ENCODE measurements around the gene PPP1R12C.
A peak's percentile ranks its signal among the peaks of the same experiment; 100 is the strongest.
"Not testable (repeated sequence)": the region's sequence is repeated elsewhere in the genome, so short reads cannot be mapped to it uniquely, and the experiment has no call there.

Gene PPP1R12C

DNA sequence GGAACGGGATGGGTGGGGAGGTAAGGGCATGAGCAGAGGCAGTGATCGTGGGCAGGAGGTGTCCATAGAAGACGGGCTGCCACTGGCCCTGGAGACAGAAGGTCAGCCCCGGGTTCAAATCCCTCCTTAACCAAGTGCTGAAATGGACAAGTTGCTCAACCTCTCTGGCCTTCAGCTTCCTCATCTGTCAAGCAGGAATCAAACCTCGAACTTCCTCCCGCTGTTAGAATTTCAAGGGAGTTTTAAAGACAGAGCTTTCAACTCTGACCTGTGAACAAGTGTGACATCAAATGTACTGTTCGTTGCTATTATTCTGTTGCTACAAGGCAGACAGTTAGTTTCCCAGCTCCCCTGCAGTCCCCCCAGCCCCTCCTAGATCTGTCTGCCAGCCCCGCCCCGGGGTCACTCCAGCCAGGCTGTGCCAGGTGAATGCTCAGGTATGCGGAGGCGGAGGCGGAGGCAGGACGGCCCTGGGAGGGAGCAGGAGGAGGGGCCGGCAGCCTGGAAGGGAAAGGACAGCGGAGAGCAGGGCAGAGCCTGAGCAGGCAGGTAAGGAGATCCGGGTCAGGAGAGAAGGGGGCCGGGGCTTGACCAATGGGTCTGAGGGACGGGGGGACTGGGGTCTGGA, 42.0 kb downstream of the PPP1R12C start, which contains the start of gene EPS8L1:
Gene EPS8L1, plus strand, starts transcription at position 499 of the 628 bp plus-strand sequence. CDS start 576 bp downstream, outside the sequence.
- DNase-seq (ENCODE audit: low read depth), result no peak

DNA sequence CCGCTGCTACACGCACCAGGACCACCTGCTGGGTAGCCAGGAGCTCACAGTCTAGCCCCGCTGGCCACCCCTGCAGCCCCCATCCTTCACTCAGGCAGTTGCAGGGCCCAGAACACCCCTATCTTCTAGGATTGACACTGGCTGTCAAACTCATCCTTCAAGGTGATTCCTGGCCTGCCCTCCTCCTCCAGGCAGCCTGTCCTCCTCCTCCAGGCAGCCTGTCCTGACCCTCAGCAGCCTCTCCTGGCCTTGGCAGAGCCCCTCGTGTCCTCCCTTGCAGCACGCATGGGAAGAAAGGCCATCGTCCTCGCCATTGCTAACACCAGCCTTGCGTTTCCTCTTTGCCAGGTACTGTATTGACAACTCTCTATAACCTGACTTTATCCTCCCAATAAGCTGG, 45.5 kb downstream of the PPP1R12C start:
- no peak for DNase-seq (ENCODE audit: low read depth)

DNA sequence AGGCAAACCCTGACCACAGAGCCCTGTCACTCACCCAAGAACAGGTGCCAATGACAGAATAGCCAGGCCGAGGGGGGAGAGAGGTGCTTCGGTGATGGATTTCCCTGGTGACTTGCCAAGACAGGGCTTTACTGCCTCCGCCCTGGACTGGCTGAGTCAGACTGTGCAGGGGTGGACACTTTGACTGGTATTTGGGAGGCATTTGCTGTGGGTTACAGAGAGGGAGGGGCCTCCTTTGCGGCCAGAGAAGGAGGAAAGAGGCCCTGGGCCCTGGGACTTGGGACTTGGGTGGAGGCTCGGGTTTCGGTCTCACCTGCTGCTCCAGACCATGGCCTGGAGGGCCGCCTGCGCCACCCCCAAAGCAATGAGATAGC, 46.3 kb downstream of the PPP1R12C start:
- no peak for DNase-seq (ENCODE audit: low read depth)

DNA sequence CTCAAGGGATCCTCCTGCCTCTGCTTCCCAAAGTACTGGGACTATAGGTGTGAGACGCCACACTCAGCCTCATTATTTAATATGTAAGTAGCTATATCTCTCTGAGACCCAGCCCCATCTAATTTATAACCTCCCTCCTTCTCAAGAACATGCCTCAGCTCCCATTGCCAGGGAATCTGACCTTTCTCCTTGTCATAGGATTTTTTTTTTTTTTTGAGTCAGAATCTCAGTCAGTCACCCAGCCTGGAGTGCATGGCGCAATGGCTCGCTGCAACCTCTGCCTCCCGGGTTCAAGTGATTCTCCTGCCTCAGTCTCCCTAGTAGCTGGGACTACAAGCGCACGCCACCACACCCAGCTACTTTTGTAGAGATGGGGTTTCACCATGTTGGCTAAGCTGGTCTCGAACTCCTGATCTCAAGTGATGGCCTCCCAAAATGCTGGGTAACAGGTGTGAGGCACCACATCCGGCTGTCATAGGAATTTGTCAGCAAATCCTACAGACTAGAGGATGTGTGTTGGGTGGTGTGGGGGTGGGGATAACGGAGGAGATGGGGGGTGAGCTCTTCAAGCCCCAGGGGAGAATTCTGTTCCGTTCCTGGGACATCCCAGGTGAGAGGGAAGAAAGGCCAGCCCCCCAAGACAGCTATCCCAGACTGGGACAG, 46.8 kb downstream of the PPP1R12C start:
- DNase-seq (ENCODE audit: low read depth), result no peak

DNA sequence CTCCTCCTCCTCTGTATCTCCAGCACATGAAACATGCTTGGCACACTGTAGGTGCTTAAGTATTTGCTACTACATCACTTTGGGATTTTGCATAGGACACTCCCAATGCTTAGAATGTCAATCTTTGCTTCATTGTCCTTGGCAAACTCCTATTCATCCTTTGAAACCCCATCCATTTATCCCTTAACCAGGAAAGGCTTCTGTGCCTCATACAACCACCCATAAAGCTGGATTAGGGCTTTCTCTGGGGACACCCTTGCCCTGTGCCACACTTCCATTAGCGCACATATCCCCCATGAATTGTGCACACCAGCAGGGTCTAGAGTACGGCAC, 47.6 kb downstream of the PPP1R12C start:
- DNase-seq (ENCODE audit: low read depth), result no peak

DNA sequence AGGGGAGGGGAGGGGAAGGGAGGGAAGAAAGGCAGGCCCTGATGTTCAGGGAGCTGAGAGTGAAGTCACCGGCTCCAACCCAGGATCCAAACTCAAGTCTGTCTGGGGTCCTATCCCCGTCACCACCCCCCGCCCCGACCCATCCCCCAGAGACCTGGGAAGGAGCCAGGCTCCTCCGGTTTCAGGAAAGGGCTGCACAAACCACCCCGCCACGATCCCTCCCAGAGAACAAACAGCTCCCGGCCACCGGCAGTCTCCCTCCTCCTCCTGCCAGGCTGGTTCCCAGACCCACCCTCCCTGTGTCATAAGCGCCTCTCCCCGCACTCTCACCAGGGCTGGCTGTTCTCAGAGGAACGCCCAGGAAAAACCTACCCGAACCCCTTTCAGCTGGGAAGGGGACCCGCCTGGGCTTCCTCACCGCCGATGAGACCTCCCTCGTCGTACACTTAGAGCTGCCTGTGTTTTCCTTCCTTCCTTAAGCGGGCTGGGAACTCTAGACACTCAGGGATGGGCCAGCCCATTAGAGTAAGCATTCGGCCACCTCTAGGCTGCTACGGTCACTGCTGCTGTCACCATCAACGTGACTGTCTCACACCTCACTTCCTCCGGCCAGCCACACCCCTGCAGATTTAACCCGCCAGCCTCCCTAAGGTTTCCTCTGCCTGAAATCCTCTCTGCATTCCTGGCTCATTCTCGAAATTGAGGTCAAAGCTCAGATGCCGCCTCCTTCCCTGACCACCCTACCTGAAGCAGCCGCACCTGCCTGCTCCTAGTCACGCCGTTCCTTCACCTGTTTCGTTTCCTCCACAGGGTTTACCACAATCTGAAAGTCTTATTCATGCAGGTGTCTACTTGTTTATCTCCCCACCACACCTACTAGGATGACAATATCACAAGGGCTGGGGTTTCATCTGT, 48.2 kb downstream of the PPP1R12C start:
- DNase-seq (ENCODE audit: low read depth), result no peak

DNA sequence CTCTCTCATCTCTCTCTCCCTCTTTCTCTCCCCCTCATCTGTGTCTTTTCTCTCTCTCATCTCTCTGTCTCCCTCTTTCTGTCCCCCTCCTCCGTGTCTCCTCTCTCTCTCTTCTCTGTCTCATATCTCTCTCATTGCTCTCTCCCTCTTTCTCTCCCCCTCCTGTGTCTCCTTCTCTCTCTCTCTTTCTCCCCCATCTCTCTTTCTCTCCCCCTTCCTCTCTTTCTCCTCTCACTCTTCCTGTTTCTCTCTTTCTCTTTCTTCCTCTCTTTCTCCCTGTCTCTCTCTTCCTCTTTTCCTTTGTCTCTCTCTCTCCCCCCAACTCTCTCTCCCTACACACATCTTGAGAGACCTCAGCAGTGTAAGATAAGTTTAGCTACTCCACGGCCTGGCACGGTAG, 49.6 kb downstream of the PPP1R12C start:
- DNase-seq (ENCODE audit: low read depth), result no peak

DNA sequence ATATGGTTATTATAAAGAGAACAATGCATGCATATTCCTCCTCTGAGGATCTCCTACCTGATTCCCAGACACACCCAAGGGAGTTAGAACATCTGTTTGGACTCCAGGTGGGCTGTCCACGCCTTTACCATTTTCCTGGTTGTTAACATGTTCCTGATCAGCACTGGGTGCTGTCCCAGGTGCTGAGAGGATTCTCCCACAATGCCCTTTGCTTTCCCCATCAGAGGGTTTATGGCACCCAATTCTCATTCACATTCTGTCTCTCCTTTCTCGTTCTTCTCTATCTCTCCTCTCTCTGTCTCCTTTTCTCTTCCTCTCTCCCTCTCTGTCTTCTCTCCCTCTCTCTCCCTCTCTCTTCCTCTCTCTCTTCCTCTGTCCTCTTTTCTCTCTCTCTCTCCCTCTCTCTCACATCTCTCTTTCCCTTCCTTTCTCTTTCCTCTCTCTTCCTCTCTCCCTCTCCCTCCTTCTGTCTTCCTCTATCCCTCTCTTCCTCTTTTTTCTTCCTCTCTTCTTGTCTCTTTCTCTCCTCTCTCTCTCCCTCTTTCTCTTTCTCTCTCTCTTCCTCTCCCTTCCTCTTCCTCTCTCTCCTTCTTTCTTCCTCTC, 51.2 kb downstream of the PPP1R12C start:
- no peak for DNase-seq (ENCODE audit: low read depth)

DNA sequence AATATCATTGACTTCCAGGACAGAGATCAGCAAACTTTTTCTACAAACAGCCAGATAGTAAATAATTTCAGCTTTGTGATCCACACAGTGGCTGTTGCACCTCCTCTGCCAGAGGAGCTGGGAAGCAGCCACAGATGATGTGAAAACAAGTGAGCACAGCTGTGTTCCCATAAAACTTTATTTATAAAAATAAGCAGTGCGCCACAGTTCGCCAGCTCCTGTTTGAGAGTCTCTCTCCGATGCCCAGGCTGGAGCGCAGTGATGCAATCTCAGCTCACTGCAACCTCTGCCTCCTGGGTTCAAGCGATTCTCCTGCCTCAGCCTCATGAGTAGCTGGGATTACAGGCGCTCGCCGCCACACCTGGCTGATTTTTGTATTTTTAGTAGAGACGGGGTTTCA, 51.9 kb downstream of the PPP1R12C start:
- DNase-seq (ENCODE audit: low read depth), result not testable (repeated sequence)

DNA sequence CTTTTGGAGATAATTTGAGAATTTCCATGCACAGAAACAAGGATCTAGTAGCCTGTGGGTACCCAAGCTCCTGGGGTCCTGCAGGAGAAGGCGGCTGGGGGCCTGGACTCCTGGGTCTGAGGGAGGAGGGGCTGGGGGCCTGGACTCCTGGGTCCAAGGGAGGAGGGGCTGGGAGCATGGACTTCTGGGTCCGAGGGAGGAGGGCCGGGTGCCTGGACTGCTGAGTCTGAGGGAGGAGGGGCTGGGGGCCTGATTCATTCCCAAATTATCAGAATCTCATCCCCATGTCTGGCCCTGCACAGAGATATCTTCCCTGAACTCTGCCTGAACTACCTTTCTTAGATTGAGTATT, 54.0 kb downstream of the PPP1R12C start:
- no peak for DNase-seq (ENCODE audit: low read depth)

DNA sequence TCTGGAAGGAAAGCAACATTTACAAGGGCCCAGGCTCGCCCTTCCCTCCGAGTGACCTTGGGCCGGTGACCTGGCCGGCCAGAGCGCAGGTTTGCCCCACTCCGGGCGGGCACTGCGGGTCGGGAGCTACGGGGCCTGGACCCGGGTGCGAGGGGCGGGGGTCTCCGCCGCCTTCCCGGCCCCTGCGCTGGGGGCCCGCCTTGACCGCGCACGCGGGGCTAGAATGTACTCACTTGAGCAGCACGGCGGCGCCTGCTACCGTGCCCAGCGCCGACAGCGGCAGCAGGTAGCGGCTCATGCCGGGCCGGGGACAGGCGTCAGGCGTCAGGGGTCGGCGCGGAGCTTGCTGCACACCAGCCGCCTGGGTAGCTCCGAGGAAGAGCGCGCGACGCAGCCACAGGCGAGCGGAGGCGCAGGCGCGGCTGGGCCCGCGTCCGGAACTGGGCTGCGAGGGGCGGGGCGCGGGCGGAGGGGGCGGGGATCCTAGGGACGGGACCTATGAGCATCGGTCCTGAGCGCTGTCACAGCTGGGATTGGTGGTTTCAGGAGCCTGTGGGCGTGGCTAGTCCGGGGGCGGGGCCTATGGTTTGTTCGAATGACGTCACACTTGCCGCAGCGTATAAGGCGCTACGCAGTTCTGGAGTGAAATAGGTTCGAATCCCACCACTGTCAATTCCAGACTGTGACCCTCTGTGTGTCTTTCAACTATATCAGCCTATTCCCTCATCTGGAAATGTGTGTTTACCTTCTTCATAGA, 54.5 kb downstream of the PPP1R12C start, which contains the start of gene RDH13:
Gene RDH13, minus strand, starts transcription at position 414 of the 757 bp plus-strand sequence. Its CDS starts 116 bp downstream, at position 298.
- peak; percentile 91 for DNase-seq (ENCODE audit: low read depth)

DNA sequence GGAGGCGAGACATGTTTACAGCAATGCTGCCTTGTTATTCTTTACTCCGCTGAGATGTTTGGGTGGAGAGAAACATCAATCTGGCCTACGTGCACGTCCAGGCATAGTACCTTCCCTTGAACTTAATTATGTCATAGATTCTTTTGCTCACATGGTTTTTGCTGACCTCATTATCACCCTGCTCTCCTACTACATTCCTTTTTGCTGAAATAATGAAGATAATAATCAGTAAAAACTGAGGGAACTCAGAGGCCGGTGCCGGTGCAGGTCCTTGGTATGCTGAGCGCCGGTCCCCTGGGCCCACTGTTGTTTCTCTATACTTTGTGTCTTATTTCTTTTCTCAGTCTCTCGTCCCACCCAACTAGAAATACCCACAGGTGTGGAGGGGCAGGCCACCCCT, 57.1 kb downstream of the PPP1R12C start:
- not testable (repeated sequence) for DNase-seq (ENCODE audit: low read depth)

DNA sequence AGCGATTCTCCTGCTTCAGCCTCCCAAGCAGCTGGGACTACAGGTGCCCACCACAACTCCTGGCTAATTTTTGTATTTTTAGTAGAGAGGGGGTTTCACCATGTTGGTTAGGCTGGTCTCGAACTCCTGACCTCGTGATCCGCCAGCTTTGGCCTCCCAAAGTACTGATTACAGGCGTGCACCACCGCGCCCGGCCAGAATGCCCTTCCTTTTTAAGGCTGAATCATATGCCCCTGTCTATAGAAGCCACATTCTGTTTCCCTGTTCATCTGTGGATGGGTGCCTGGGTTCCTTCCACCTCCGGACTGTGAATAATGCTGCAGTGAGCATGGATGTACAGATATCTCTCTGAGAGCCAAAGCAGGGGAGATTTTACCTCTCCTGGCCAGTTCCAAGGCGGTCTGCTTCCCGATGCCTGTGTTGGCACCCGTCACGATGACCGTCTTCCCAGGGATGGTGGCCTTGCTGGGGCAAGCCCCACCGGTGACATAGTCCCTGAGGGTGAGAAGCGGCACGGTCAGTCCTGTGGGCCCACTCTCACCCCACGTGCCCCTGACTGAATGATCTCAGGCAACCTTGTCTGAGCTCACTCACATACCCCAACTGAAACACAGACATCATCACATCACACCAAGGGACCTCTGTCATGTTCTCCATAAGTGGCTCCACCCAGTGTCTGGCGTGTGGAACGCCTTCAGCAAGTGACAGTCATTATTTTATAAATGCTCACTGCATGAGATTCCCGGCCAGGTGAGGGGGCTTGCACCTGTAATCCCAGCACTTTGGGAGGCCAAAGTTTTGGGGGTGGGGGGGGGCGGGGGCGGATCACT, 58.4 kb downstream of the PPP1R12C start:
- no peak for DNase-seq (ENCODE audit: low read depth)

DNA sequence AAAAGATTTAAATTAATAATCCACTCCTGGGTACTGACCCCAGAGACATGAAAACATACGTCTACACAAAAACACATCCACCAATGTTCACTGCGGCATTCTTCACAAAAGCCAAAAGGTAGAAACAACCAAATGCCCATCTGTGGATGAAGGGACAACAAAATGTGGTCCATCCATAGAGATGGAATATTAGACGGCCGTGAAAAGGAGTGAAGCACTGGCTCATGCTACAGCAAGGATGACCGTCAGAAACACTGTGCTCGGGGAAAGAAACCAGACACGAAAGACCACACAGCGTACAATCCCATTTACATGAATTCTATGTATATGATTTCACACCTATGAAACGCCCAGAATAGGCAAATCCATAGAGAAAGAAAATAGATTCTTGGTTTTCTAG, 60.6 kb downstream of the PPP1R12C start:
- no peak for DNase-seq (ENCODE audit: low read depth)

DNA sequence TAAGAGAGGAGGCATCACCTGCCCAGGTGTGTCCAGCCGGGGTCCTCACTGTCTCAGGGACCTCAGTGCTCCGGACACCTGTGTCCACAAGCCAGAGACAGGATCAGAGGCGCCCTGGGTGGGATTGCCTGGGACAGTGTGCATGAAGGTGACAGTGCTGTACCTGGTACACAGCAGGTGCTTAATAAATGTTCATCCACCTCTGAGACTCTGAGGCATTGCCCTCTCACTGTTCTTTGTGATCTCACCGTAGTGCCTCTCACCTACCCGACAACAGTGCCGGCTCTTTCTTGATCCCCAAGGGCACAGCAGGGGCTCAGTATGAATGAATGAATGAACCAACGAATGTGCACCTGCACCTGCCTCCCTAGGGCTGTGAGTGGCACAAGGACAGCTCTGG, 63.7 kb downstream of the PPP1R12C start:
- no peak for DNase-seq (ENCODE audit: low read depth)

DNA sequence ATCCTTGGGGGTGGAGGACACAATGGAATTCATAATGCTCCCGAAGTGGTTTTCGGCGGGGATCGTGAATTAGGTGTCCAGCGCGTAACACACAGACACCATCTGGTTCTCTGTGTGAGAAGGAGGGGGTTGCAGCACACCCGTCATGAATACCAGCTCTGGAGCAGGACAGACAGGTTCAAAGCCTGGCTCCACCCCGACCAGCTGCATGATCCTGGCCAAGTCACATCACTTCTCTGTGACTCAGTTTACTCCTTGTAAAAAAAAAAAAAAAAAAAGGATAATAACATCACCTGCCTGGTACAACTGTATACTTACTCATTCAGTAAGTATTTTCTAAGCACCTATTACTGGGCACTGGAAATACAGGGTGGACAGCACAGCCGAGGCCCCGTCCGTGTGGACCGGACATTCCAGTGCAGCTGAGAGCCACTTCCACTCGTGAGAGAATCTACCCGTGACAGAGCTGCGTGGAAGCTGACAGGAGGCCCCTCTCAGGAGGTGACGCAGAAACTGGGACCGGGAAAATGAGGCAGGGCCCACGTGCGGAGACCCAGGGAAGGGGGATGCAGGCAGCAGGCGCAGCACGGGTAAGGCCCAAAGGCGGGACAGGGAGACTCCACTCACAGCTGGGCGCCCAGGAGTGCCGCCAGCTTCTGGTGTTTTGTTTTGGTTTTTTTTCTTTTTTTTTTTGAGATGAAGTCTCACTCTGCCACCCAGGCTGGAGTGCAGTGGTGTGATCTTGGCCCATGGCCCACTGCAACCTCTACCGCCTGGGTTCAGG, 66.5 kb downstream of the PPP1R12C start:
- DNase-seq (ENCODE audit: low read depth), result no peak

DNA sequence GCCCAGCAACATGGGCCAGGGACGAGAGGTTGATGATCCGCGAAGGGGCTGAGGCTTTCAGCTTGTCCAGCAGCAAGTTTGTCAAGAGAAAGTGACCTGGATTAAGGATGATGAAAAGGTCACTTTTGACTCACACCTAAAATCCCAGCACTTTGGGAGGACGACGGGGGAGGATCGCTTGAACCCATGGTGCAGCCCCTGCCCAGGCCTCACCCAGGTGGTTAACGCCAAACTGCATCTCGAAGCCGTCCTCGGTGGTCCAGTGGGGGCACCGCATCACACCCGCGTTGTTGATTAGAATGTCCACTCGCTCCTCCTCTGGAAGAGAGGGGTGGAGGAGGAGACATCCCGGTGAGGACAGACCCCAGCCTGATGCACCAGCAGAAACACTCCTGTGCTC, 69.0 kb downstream of the PPP1R12C start:
- DNase-seq (ENCODE audit: low read depth), result no peak

DNA sequence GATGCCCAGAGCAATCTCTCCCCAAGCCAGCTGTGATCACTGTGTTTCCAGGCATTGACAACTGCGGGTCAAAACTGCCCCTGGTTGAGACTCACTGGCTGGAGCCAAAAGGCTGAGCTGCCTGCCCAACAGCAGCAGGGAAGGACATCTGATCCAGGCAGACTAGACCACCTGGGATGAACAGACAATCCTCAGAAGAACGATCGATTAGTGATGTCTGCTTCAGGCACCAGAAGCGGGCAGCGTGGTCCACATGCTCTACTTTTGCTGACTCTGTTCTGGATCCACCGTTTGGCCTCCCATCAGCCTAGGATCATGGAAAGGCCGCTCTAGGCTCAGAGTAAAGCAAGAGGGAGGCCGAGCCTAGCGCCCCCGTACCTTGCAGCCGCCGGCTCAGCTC, 69.5 kb downstream of the PPP1R12C start:
- DNase-seq (ENCODE audit: low read depth), result no peak

DNA sequence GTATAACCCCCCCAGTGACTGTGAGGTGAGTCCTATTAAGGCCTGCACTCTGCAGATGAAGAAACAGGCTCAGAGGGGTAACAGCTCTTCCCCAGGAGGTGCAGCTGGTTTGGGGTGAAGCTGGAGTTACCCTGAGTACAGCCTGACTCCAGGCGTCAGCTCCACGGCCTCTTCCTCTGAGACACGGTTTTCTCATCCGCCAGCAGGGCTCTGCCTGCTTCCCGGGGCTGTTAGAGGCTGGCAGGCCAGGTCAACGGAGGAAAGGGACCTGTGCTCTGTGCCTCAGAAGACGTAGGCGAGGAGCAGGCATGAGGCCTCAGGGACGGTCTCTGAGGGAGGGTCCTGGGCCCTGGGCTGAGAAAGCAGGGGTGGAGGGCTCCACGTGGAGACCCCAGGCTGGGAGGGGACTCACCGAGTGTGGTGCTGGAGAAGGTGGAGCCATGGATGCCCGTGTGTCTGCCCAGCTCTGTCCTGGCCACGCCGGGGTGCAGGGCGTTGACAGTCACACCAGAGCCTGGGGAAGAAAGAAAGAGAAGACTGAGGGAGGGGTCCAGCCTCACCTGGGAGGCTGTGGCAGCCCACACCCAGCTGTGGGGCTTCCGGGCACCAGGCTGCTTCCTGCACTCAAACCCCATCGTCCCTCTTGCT, 70.3 kb downstream of the PPP1R12C start:
- DNase-seq (ENCODE audit: low read depth), result no peak
